Epithelial cell of esophagus (primary cell): ENCODE data around the gene SH2D6.

ENCODE experiments used
- DNase-seq: peaks from one replicate; pipeline ENCODE4 v3.0.0; 2010; ENCODE audit warnings: low read depth
- H3K4me3 ChIP-seq: 2 replicates; pipeline ENCODE4 v1.5.1; 2011; ENCODE audit warnings: mild to moderate bottlenecking, low read length, control low read depth
- CTCF ChIP-seq: IDR thresholded peaks from 2 replicates; pipeline ENCODE4 v1.5.1; 2011; ENCODE audit warnings: low read depth, mild to moderate bottlenecking, low read length, control low read depth, inconsistent platforms; ENCODE audit not compliant: insufficient read depth; ENCODE audit errors: missing control alignments

The SH2D6 gene

GRCh38 chr2:85397925-85398331 is 20.6 kb upstream of the SH2D6 start:
- no peak for DNase-seq
- no peak overlapping the region for H3K4me3 ChIP-seq
- TF ChIP-seq CTCF, result no peak

DNA sequence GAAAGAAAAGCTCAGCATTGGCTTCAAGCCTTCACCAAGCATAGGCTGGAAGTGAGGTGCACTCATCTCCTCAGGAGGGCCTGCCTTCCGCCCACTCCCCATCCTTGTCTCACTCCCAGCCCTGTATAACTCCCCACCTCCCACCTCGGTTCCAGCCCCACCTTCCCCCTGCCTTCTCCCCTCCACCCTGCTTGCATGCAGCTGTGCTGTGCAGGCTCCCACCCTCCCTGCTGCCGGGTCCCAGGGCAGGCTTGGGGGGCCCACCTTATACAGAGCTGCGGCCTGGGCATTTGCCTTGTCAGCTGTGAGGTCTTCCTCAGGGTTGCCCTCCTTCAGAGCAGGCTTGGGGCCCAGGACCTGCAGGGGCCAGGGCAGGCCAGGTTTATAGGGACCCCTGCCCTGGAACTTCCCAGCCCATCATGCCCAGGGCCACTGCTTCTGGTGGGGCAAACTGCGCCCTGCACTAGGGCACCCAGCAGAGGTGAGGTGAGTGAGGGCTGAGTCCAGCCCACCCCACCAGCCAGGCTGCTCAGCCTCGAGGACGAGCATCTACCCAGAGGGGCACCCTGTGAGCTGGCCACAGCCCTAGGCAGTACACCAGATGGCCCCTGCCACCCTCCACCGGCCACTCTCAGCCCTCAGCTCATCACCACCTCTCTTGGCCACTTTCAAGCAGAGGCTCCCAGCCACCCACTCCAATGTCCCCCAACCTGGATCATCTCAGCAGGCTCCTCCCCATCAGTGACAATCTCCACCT is 19.9 kb upstream of the SH2D6 start:
- no peak for DNase-seq
- no peak overlapping the region for H3K4me3 ChIP-seq
- no peak for TF ChIP-seq CTCF

GRCh38 chr2:85399183-85399455 is 19.4 kb upstream of the SH2D6 start:
- H3K4me3 ChIP-seq, result no peak overlapping the region
- TF ChIP-seq CTCF, result no peak
- DNase-seq, result no peak

- TF ChIP-seq CTCF, result no peak
- no peak for DNase-seq
- no peak overlapping the region for H3K4me3 ChIP-seq
Observed at GRCh38 chr2:85400023-85400422, 18.5 kb upstream of the SH2D6 start.

DNA sequence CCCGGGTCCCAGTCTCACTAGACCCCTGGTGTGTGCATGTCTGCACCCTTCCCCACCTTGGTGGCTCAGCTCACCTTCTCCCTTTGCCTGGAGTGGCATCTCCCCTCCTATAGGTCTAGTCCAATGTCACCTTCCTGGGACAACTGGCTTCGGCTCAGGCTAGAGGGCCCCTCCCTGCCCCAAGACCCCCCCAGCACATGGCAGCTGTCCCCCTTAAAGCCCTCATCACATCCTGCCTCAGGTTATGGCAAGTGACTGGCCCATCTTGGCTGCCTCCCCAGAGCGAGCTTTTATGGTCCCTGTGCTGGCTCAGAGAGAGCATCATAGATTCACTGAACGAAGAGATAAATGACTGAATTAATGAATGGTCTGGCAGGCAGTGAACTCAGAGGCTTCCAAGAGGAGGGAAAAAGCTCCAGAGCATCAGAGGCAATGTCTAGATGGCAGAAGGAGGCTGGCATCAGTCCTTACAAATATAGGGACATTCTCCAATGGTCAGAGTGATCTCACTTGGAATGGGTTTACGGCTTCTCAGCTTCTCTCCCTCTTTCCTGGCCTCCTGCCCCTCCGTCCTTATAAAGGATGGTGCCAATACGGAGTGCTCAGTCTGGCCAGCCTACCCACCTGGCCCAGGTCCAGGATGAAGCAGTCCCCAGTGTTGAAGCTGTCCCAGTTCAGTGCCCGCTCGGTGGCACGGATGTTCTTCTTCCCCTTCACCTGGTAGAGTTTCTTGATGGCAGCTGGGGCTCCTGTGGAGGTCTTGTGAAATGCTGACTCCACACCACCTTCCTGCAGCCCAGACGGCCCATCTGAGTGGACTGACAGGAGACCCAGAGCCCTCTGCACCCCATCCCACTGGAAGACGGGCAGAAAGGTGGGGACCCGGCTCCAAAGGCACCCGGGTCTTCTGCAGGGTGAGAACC is 17.7 kb upstream of the SH2D6 start:
- TF ChIP-seq CTCF, result no peak
- no peak for DNase-seq
- H3K4me3 ChIP-seq, result no peak overlapping the region

DNA sequence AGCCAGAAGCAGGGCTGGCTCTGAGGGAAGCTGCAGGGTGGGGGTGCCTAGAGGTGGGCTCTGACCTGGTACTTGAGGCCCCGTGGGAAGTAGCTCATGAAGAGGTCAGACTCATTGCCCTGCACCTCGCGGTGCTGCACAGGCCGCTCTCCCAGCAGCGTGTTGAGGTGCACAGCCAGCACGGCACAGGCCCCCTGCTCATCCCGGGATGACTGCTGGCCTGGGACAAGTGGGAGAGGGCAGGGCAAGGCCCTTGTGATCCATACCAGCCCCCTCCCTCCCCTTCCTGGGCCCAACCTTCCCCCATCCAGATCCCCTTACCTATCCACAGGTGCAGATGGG is 17.1 kb upstream of the SH2D6 start:
- no peak for DNase-seq
- no peak overlapping the region for H3K4me3 ChIP-seq
- no peak for TF ChIP-seq CTCF

DNA sequence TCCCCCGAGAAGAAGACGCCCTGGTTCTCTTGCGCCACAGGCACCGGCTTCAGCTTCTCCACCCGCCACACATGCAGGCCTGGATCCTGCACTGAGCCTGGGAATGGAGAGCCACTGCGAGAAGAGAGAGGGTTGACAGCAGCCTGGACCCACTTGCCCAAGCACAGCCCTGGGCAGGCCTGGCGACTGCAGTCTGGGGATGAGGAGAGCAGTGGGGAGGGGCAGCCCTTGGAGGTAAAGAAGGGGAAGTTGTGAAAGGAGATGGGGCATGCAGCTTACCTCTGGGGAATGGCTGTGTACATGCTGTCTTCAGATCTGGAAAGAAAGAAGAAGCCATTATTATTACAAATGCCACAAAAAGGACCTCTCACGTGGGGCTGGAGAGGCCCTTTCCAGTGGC is 16.7 kb upstream of the SH2D6 start:
- H3K4me3 ChIP-seq, result no peak overlapping the region
- no peak for DNase-seq
- no peak for TF ChIP-seq CTCF
